HL-60/S4 treated with phorbol 12-myristate 13-acetate at 8.2 ng/mL for 4 days and 3 days (cell line): ENCODE data around the gene NTM.

Experiments
- in situ Hi-C: fragments of 300-500 bp; cut with MboI; formaldehyde crosslinking; loops from 2 replicates; pipeline ENCODE4 v1.15.0; 2022; ENCODE audit warnings: low sequenced_read_pairs

The NTM gene

DNA sequence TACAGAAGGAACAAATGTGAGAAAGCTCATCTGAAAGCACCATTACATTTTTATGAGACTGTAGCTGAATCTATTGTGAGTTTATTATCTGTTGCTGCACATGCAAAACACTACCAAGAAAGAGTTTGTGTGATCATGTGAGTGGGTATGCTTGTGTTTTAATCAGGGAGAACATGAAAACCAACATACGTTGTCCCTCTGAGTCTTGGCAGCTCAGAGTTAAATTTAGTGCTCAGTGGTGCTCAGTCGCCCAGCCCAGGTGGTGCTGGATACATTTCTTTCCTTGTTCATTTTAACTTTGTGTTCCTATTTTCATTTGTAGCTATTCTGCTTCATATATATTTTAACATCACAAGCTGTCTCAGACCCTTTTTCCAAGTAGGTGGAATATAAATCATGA is 500.6 kb downstream of the NTM start:
- in situ Hi-C loops = no loop called here

DNA sequence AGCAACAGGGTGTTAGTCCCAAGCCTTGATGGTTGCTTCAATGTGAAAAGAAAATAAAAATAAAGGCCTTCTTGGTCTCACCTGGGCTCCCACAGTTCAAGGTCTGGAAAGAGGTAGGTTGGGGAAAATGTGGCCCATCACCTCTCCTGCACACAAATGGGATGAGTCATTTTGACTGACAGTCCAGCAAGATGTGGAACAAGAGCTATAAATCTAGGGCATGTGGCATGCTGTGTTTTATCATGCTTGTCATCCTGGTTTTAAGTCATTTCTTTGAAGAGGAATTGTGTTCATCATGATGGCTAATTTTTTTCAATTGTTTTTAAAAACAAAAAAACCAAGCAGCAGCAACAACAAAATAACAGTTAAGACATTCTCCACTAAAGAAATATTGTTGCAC is 503.7 kb downstream of the NTM start:
- in situ Hi-C loops = no loop called here

DNA sequence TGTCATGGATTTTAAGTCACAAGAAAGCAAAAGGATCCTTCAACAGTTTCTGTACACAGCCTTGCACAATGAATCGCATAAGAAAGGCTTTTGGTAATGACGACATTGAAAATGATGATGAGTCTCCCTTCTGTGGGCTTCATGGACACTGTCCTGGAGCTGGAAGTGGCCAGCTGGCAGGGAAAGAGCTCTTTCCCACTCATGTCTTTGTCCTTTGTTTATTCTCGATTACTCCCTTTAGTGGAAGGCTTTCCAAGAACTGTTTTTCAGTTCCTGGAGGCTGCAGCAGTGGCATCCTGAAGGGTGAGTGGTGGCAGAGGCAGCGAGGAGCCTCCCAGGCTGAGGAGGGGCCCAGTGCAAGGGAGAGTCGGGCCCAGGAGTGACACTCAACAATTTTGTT is 505.2 kb downstream of the NTM start:
- in situ Hi-C loops = no loop called here

DNA sequence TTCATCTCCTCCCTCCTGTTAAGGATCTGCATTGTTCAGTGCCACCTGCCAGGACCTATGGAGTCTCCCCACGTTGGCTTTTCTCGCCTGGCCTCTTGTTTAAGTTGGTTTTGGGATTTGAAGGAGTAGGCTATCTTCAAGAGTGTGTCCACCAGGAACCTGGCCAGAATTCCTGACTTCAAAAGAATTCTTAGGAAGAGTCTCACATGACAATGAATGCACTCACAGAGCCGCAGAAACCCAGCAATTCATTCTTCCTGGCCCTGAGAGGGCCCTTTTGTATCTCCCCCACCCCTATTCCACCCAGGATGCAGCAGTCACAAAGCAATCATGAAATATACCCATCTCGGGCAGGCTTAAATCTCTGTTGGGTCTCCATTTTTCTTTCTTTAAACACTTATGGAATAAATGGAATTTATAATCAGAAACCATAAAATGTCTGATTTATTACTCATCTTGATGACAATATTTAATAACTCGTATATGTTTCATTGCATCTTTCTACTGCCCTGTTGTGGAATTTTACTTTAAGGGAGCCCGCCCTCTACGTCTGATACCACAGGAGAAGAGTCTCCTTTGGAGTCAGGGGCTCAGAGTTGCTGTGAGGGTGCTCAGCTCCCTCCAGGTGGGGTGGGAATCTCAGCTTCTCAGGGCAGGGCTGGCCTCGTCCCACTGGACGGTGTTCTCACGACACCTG is 507.0 kb downstream of the NTM start:
- in situ Hi-C loops = no loop called here

DNA sequence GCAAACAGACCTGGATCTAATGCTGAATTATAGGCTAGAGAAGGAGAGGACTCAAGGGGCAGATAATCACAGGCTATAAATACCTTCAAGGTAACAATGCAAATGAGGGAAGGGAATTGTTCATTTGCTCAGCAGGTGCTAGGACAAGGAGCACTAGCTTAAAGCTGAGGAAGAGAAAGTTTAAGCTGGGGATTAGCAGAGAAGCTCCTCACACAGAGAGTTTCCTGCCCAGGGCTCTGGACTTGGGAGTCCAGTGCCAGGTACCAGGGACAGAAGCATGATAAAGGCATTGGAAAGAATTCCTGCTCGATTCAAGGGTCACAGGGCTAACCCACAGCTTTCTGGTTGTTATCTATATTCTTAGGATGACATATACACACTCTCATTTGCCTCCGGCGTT is 509.9 kb downstream of the NTM start:
- in situ Hi-C loops = no loop called here

DNA sequence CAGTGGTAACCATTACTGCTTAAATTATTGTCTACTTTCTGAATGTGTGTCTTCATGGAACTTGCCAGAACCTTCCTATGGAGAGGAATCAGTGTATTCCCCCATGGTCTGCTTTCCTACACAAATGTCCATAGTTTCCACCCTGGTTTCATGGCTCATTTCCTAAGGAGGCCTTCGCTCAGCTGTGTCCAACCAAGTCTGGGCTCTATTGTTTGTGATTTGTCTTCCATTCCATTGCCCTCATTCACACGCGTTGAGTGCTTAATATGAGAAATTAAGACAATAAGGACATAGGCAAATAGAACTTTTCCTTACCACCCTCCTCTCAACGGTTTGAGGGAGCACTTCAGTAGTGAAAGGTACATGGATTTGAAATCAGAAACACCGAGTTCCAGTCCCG is 510.6 kb downstream of the NTM start:
- in situ Hi-C loops = no loop called here

DNA sequence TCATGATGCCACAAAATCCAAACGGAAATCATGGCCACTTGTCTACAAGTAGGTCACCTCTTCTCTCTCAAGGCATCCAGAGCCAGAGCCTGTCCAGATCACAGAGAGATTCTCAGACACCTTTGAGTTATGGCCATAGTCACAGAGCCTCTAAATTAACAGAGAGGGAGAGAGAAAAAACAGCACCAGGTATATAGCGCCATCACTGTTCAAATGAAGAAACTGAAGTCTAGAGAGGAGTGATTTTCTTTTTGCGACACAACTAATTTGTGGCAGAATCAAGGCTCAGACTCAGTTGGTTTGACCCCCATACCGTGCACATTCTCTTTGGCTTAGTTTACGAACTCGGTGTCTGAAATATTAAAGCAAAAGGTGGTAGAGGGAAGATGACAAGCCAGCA is 512.9 kb downstream of the NTM start:
- in situ Hi-C loops = no loop called here

DNA sequence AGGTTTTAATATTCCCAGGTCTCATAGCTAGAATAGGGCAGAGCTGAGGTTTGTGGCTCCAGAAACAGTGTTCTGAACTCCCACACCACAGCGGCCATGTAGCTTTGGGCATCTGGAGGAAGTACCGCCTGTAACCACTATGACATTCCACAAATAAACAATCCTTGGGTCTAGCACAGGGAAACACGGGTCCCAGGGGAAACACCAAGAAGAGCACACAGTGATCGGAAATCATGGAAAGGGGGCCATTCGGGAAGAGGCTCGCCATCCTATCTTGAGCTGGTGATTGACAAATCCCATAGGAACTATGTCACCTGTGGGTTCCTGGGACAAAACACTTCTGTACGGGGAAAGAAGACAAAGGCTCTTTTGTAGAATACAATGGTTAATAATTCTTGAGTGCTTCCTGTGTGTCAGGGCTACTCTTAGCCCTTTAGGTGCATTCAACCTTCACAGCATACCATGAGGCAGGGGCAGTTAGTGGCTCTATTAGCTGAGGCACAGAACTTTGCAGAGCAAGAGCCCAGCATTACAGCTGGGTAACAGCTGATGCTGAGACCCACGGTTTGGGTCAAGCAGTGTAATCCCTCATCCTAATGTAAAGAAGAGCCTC is 514.2 kb downstream of the NTM start:
- in situ Hi-C loops = no loop called here

DNA sequence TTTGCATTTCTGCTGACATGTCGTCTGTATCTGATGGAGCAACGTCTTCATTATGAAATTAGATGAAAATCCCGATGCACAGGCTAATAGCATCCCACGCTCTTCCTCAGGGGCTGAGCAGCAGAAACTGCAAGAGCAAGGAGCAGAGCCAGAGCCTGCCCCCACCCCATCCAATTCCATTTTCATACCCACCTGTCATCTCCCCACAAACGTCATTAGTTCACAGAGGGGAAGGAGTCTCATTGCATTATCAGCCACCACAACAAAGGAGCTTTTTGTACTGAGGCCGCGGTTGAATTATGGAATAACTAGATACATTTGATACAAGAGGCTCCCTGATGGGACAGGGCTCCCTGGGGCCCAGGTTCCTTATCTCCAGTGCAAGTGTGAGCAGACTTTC is 515.0 kb downstream of the NTM start:
- in situ Hi-C loops = no loop called here

DNA sequence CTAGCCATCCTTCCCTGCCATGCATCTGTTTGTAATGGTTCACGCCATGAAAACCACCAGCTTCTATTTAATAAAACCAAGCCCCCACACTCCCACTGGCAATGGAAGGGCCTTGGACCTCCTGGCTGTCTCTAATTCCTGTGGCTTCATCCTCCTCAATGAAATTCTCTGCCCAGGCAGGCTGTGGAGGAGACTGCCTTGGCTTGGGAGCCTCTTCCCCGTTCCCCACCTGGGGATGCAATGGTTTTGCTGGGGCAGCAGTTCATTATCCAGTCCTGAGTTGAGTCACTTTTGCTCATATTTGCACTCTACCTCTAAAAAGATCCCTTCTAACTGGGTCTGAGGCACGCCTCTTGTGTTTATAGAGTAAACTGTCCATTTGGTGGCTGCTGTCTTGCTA is 515.8 kb downstream of the NTM start:
- in situ Hi-C loops = no loop called here

DNA sequence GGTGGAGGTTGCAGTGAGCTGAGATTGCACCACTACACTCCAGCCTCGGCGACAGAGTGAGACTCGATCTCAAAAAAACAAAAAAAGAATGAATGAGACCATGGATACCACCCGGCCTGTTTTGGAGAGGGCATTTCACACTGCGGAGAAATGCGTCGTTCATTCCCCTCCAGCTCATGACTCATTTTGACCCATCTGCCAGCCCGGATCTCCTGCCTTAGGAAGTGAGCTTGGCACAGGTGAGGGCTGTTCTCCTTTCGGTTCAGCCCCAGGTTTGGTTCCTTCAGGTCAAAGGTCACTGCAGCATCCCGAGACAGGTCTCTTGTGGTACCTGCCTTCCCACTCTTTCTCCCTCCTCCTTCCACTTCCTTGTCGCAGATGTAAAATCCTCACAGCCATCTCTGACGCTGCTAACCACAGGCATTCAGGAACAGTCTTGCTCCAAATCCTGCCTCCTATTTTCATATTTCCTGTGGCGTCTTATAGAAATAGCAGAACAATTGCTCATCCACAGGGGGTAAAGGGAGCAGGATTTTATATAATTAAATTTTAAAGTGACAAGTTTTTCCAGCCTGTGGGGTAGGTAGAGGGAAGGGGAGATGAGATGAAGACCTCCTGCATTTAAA is 517.9 kb downstream of the NTM start:
- in situ Hi-C loops = no loop called here

DNA sequence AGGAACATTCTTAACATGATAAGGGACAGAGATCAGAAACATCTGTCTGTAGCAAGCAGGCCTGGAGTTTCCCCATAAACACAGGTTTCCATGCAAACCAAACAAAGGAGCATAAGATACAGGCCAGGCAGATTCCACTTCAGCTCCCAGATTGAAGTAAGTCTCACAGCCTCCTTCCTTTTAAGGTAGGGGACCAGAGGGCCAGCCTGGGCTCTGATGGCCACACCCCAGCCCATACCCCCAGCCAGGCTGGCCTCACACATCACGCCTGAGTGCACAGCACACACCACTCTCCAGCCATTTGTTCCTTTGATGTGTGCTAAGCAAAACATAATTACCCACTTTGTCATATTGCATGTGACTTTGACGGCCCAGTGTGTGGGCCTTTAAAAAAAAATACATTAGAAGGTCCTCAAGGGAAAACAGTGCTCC is 518.7 kb downstream of the NTM start:
- in situ Hi-C loops = no loop called here

DNA sequence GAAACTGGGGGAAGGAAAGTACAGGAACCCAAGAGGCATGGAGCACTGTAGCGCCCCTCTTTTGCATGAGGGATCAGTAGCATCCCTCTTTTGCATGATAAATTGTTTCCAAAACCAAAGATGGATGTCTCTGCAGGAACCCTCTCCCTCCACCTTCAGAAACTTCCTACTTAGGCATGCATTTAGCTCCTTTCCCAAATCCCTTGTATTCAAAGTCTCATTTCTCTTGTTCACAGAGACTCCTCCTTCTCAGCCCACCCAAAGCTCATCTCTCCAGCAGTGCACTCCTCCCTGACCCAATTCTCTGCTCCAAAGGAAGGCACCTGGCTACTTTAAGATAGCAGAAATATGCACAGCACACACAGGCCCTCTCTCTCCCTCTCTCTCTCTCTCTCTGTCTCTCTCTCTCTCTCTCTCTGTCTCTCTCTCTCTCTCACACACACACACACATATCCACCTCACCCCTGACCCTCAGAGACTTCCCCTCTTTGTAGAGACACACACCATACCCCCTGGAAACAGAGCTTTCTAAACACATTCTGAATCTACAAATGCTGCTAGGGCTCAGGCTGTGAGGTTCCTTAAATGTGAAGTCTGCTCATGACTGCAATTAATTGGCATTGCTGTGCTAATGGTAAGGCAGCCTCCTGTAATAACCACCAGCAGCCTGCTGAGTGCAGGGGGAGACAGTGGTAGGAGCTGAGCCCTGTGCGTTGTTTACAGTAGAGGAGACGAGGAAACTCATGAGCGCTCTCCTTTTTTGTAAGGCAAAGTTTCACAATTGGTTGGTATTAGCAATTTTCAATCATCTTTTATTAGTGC is 519.6 kb downstream of the NTM start:
- in situ Hi-C loops = no loop called here

DNA sequence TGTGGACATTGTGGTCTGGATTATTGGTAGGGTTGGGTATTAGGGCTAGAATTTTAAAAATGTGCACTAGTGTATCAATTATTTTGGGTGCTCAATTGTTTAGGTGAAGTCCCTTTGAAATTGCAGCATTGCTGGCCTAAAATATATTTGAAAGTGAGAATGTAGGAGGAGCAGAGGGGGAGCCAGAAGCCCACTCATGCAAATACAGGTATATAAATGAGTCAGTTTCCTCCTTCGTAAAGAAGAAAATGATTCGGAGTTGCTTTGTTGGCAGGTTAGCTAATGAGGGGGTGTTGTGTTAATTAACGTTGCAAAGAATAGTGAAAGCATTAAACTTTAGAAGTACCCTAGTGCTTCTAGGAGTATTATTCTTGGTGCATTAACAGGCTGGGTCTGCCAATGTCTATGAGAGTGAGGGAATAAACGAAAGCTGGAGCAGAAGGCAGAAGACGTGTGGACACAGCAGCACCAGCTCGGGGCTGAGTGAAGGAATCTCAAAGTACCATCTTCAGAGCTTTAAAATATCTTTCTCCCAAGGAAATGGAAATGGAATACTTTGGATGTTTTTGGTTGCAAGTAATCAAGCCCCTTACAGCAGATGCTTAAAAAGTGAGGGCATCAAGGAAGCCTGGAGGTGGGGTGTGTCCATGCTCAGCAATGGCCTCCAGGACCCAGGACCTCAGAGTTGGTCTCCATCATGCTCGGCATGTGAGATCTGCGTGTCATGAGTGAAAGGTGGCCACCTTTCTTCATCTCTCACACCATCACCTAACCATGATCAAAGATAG is 522.9 kb downstream of the NTM start:
- in situ Hi-C loops = no loop called here

DNA sequence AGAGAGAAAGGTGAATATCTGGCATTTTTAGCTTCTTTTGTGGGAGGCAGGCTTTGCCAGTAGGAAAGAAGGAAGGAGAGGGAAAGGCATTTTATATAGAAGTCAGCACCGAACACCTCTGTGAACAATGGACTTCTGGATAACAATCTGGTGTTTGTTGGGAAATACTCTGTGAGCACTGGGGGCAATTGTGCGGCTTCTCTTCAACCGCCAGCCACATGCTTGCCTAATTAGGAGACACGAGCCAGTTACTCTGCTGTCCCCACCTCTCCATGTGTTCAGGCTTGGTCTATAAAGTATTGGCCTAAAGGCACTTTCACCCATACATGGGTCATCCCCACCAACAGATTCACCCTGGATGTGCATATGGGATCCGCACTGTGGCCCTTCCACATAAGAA is 523.6 kb downstream of the NTM start:
- in situ Hi-C loops = no loop called here

DNA sequence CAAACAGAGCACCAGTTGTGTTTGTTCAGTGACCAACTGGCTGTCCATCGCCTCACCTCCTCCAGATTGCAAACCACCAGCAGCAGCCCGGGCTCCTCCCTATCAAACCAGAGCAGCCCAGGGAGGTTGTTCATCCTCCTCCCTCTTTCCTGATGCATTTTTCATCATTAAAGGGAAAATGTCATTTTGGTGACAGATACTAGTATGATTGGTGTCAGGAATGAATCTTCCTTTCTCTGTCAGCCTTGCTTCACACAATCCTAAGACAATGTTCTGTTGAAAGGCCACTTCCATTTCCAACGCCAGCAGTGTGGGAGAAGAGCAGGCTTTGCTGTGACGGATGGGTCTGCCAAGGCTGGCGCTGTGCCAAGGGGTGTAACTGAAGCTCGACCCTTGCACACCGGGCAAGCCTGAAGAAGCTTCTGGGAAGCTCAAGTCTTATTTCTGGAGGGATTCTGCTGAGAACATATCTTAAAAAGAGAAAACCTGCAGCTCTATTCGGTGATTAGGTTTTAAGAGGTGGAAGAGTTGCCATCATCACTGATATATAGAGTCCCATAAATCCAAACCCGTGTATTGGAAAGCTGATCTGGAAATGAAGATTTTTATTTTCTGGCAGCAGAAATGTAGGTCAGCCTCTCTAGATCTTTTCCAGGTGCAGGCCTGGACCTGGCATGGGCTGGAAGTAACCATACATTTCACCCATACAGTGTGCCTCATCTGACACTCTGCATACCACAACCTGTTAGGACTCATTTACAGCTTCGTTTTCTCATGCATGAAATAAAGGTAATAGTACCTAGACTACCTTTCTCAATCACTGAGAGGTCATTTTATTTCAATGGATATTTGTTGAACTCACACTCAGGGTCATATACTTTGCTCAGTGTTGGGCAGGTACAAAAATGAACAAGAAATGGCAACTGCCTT is 524.5 kb downstream of the NTM start:
- in situ Hi-C loops = no loop called here

DNA sequence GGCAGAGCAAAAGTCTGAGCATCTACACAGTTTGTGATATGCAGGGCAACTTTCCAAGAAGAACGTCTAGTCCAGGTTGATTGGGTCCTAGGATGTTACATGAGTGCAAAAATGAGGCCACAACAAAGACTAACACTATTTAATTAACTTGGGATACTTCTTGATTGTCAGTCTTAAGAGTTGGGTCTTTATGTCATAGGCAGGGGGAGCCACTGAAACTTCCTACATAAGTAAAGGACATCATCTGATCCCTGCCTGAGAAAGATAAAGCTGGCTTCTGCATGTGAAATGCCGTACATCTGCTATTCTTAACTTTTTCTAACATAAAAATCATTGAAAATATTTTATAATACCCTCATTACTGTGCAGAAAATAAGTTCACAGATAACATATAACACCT is 525.5 kb downstream of the NTM start:
- in situ Hi-C loops = no loop called here

DNA sequence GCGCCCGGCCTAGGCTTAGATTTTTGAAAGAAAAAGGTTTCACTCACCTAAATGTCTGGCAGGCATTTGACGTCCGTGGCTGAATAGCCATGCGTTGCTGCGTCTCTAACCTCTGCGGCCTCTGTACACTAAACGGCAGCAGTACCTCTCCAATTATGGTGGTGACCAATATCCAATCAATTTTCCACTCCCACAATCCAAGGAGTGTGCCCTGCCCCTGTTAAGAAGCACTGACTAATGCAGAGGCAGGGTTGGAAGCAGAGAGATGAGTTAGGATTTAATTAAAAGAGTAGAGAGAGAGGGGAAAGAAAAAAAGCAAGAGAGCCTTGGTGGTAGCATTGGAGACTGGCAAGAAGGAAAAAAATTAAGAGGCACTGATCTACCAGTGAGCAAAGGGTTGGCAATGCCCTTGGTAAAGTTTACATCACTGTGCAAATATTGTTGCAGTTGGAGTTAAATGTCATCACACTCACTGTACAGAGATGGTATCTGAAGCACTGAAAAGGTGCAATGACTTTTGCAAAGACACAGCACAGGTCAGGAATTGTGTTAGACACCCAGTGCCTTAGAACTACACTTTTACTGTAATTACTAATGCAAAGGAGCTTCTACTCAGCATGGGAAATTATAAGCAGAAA is 526.7 kb downstream of the NTM start:
- in situ Hi-C loops = no loop called here

DNA sequence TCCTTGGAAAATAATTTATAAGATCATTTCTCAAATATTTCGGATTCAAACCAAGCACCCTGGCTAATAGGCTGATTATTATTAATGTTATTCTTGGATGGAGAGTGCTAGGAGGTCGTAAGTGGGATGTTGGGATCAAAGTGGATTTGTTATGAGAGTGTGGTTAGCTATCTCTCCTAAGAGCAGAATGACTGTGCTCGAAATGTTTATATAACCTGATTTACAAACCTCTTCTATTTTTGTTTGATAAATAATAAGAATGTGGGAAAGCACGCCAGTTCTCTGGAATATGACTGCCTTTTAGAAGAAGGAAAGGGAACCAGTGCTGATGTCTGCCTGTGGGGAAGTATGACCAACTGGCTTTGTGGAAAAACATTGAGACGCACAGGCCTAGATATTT is 527.5 kb downstream of the NTM start:
- in situ Hi-C loops = no loop called here
